HG03025 (cell line): ENCODE data around the gene EFNA2.

ENCODE experiments used
- ATAC-seq: cut with Tn5 transposase; IDR thresholded peaks from one replicate; pipeline ENCODE4 v1.9.1; 2021; ENCODE audit warnings: mild to moderate bottlenecking, moderate library complexity; ENCODE audit not compliant: unreplicated experiment, low FRiP score

EFNA2 gene

GRCh38 chr19:1350867-1351266 is 65.2 kb downstream of the EFNA2 start:
- ATAC-seq: no peak
